Amygdala (tissue), 56 donors: ENCODE data around the gene TERT.

Experiments used
- DNase-seq, 56 donors: peaks; one replicate each; lab custom pipeline; 2025; lab: John Stamatoyannopoulos, UW

TERT gene

DNA sequence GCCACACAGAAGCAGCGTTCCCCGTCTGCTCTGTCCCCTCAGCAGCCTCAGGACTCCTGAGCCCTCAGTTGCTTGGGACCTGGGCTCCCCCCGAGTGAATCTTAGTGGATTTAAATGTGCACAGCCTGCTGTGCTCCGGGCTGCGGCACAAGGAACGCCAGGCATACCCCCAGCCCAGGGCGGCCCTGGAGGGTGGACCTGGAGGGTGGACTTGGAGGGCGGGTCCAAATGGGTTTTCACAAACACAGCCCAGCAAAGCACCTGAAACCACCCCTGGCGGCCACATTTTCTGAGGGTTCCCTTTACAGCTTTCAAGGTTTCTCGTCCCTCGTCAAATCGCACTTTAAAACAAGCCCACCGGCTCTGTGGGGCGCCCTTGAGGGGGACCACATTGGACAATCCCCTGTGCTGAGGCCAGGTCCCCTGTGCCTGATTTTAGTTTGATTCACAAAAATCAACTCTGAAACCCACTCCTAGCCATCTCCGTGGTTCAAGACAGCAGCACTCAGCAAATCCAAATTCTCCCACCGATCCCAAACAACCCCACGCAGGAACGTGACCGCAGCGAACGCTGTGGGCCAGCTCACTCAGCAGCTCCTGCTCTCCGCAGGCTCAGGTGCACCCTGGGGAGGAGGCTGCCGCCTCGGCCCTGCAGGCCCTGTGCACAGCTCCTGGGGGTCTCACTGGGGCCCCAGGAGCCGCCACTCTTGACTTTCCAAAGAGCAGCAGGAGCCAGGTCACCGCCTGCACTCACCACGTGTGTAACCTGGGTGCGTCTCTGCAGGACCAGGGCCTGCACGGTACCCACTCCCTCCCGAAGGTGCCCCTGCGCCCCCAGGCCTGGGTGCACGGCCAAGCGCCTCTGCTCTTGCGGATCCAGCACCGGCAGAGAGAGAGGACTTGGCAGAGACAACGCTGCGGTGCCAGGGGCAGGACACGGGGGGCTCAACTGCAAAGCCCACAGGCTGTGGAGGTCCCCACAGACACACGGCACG, 29.1 kb downstream of the TERT start:
- no peak for DNase-seq

- no peak for DNase-seq
These were observed 29.8 kb downstream of the TERT start for GRCh38 chr5:1265026-1265425.

DNA sequence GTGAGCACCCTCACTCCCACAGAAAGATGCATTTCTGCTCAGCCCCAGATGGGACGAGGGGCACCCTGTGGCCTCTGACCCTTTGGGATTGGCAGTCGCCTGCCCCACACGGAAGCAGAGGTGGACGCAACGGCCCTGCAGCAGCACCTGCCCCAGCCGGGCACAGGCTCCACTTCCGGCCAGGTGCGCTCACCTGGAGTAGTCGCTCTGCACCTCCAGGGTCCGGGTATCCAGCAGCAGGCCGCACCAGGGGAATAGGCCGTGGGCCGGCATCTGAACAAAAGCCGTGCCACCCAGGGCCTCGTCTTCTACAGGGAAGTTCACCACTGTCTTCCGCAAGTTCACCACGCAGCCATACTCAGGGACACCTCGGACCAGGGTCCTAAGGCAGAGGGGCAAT, 30.7 kb downstream of the TERT start:
- no peak for DNase-seq

DNA sequence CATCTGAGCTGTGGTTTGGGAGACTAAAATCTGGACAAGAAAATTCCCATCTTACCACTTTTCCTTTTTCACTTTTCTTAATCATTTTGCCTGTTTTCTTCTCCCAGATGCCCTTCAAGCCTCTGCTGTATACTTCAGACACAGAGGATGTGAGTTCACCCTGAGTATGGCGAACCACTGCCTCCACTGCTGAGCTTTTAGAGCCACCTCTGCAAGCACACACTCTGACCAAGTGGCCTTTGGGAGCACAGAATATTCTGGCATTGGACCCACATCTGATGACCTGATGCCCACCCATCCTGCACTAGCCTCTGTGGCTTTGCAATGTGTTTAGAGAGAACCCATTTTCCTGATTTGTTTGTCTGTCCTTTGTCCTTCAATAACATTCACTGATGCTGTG, 32.5 kb downstream of the TERT start:
- no peak for DNase-seq

DNA sequence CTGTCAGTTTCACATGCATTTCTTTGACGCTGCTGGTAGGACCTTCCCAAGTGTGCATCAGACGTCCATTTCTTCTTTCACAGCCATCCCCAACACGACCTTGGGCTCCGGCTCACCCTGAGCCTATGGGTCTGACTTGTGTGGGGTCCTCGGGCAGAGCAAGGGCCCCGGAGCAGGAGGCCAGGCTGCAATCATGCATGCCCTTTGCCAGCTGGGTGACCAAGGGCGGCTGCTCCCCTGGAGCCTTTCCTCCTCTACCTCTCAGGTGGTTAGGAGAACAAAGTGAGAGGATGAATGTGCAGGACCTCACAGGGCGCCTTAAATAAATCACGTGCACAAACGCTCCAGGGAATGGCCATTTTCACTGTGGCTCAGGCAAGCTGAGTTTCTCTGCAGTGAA, 33.2 kb downstream of the TERT start:
- DNase-seq: no peak

- no peak for DNase-seq
These were observed 34.9 kb downstream of the TERT start for GRCh38 chr5:1259806-1260480.

DNA sequence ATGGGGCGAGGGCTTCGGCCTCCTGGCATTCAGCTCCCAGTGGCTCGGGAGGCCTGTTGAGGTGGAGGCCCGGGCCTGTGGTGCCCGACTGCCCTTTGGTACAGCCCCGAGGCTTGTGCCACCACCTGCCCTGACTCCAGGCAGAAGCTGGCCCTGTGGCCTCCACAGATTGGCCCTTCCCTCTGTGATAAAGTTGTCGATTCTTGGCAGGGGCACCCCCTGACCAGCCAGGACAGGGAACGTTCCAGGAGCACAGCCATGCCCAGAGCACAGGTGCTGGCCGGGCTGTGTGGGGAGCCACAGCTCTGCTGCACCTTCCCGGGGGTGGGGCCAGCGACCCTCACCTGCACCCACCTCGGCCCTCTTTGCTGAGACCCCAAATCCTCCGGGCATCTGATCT, 37.0 kb downstream of the TERT start:
- no peak for DNase-seq

DNA sequence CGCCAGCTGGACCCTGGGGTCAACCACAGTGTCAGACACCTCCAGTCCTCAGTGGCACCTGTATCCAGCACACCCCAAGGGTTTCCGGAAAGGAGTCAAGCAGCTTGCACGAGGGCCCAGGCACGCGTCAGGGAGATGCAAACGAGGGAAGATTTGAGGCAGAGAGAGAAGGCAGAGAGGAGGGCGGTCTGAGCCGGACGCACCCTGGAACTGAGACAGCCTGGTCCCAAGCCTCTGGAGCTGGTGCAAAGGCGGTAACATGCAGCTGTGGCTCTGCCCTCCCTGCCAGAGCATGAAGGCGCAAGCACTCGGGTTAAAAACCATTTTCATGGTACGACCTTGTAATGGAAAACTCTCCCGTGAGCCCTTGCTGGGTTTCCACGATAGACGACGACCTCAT, 37.5 kb downstream of the TERT start:
- no peak for DNase-seq

- no peak for DNase-seq
These were observed 38.1 kb downstream of the TERT start for GRCh38 chr5:1256776-1257175.

GRCh38 chr5:1255081-1255561, 39.7 kb downstream of the TERT start:
- no peak for DNase-seq

- no peak for DNase-seq
These were observed 40.7 kb downstream of the TERT start for GRCh38 chr5:1254196-1254595.

- no peak for DNase-seq
These were observed 41.3 kb downstream of the TERT start for GRCh38 chr5:1253456-1254105.

- no peak for DNase-seq
These were observed 42.2 kb downstream of the TERT start for GRCh38 chr5:1252681-1253080.

- DNase-seq: no peak
These were observed 42.9 kb downstream of the TERT start for GRCh38 chr5:1251678-1252580.

DNA sequence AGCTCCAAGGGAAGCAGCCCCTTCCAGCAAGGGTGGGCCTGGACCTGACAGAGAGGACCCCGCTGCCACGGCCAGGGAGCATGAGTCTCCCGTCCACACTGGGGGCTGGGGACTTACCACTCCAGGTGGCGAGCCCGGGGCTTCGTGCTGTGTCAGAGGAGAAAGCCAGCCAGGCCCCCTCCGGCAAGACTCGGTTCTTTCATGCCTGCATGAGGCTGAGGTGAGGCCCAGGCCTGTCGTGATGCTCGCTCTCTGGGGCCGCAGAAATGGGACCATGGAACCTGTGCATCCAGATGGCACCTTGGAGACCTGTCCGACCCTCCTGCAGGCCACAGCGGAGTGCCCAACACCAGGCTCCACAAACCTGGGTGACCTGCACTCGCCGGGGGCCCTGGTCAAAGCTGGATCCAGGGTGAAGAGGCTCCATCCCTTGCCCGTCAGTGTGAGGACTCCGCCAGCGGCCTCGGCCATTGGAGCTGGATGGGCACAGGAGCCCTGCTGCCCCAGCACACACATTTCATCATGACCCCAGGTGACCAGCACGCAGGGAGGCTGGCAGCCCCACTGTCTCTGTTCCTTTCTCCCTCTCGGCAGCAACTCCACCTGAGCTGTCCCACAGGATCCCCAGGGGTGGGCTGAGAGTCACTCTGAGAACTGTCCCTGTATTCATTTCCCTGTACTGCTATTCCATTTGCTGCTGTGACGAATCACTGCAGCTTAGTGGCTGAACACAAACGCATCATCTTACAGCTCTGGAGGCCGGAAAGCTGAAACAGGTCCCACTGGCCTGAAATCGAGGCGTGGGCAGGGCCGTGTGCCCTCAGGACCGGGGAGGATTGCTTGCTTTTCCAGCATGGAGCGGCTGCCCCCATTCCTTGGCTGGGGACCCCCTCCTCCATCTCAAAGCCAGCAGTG, 45.2 kb downstream of the TERT start:
- no peak for DNase-seq

GRCh38 chr5:1247811-1248210, 47.1 kb downstream of the TERT start:
- peak in 8 of 56 donors; percentile 8 to 19 (median 14) for DNase-seq

GRCh38 chr5:1246711-1247431, 48.0 kb downstream of the TERT start:
- peak in 4 of 56 donors; percentile 6 to 19 (median 12) for DNase-seq

DNA sequence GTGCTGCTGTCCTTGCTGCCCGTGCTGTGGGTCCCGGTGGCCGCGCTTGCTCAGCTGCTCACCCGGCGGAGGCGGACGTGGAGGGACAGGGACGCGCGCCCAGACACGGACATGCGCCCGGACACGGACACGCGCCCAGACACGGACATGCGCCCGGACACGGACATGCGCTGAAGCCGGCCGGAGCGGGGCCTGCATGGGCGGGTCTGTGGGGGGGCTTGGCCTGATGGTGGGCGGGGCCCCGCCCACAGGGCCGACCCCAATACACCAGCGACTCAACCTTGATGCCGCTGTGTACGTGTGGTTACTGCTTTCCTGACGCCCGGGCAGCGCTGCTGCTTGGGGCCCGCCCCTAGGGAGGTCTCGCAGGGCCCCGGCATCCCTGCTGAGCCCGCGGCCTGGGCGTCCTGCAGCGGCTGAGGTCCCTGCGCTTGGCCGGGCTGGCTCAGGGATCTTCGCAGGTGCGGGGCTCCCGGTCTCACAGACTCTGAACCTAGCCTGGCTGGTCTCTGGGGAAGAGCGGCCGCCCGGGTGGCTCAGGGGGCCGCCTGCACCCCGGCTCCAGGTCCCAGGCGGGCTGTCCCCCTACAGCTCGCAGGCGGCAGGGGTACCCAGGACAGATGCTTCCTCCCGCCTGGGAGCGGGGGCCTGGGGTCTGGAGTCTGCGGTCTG, 48.8 kb downstream of the TERT start:
- DNase-seq: peak in 11 of 56 donors; percentile 5 to 38 (median 28)
